A549 treated with AZD9567 at 1 μM for 4 hours (cell line): ENCODE data around the gene CNTN5. TPM values are rescaled to one million over a fixed set of nuclear protein-coding genes. Genes with fewer than 3 reads are reported as not detected.

Experiments
- total RNA-seq: library from RNA; stranded (reverse); fragments of 200-300 nt; extraction: Qiagen RNA extraction; gene quantifications from 5 replicates; pipeline ENCODE4 v1.2.3, GENCODE V29; 2022; ENCODE audit not compliant: insufficient read depth

Gene CNTN5
- total RNA-seq = not detected in 5 replicates

GRCh38 chr11:99020352-99021225 lies at the start of gene CNTN5:
TSS of gene CNTN5 (plus strand) at chr11:99020949.

